GM15510 (cell line): ENCODE measurements around the gene SNX7.

Experiments used
- POLR2A ChIP-seq: IDR thresholded peaks from 3 replicates; pipeline ENCODE4 v1.6.1; 2011; ENCODE audit warnings: borderline replicate concordance; ENCODE audit not compliant: insufficient read length; ENCODE audit errors: extremely low read depth

Gene SNX7

GRCh38 chr1:98709906-98710305, 48.4 kb downstream of the SNX7 start:
- no peak for TF ChIP-seq POLR2A

GRCh38 chr1:98723574-98723973, 62.1 kb downstream of the SNX7 start:
- TF ChIP-seq POLR2A = no peak

- no peak for TF ChIP-seq POLR2A
Observed at GRCh38 chr1:98732985-98733781, 71.7 kb downstream of the SNX7 start.

GRCh38 chr1:98733782-98734112, 72.2 kb downstream of the SNX7 start:
- TF ChIP-seq POLR2A = no peak

GRCh38 chr1:98735756-98736155, 74.2 kb downstream of the SNX7 start:
- no peak for TF ChIP-seq POLR2A

GRCh38 chr1:98737835-98738234, 76.3 kb downstream of the SNX7 start:
- TF ChIP-seq POLR2A = no peak

GRCh38 chr1:98739762-98740161, 78.2 kb downstream of the SNX7 start:
- no peak for TF ChIP-seq POLR2A

- TF ChIP-seq POLR2A = no peak
Observed at GRCh38 chr1:98741164-98741563, 79.6 kb downstream of the SNX7 start.

- no peak for TF ChIP-seq POLR2A
Observed at GRCh38 chr1:98749152-98749756, 87.7 kb downstream of the SNX7 start.

GRCh38 chr1:98754176-98754575, 92.7 kb downstream of the SNX7 start:
- TF ChIP-seq POLR2A = no peak

- no peak for TF ChIP-seq POLR2A
Observed at GRCh38 chr1:98761219-98761865, 99.8 kb downstream of the SNX7 start.

GRCh38 chr1:98763488-98764150, 102.1 kb downstream of the SNX7 start:
- no peak for TF ChIP-seq POLR2A

GRCh38 chr1:98764485-98764884, 103.0 kb downstream of the SNX7 start:
- no peak for TF ChIP-seq POLR2A

GRCh38 chr1:98766255-98766654, 104.7 kb downstream of the SNX7 start:
- no peak for TF ChIP-seq POLR2A

GRCh38 chr1:98769162-98769561, 107.6 kb downstream of the SNX7 start:
- no peak for TF ChIP-seq POLR2A
